Upper lobe of right lung (tissue), 1 donor: ENCODE measurements around the gene VIL1. TPM values are rescaled to one million over a fixed set of nuclear protein-coding genes. Genes with fewer than 3 reads are reported as not detected.

Experiments
- ATAC-seq: fragments of 200-7000 bp; cut with Tn5 transposase; one replicate; pipeline ENCODE4 v1.9.1; 2020; ENCODE audit warnings: mild to moderate bottlenecking, moderate library complexity
- DNase-seq: peaks from one replicate; pipeline ENCODE4 v3.0.0-alpha.2; 2020
- H3K27ac ChIP-seq: fragments of 200-600 bp; one replicate; pipeline ENCODE4 v1.8.0; 2022
- H3K27me3 ChIP-seq: fragments of 200-600 bp; one replicate; pipeline ENCODE4 v1.8.0; 2022; ENCODE audit warnings: mild to moderate bottlenecking
- H3K36me3 ChIP-seq: fragments of 200-600 bp; one replicate; pipeline ENCODE4 v1.8.0; 2022
- H3K4me1 ChIP-seq: fragments of 200-600 bp; one replicate; pipeline ENCODE4 v1.8.0; 2022
- H3K4me3 ChIP-seq: fragments of 200-600 bp; one replicate; pipeline ENCODE4 v1.8.0; 2022; ENCODE audit warnings: mild to moderate bottlenecking
- H3K9me3 ChIP-seq: fragments of 200-600 bp; one replicate; pipeline ENCODE4 v1.8.0; 2022
- intact Hi-C: fragments of 100-400 bp; cut with DNase I; formaldehyde crosslinking; loops from one replicate; pipeline ENCODE4 v1.11.0; 2022
- total RNA-seq: library from RNA; stranded (reverse); fragmentation: NEBNext Ultra II Directional; extraction: Animal tissue kit (Norgen Biotek cat#: 25700); gene quantifications from one replicate; pipeline ENCODE4 v1.2.1, GENCODE V29; 2021
- TF ChIP-seq, protein P1 (sequence below): fragments of 200-600 bp; IDR thresholded peaks from one replicate; pipeline ENCODE4 v1.8.0; 2022; ENCODE audit warnings: antibody characterized with exemption
- donor health status: DM: no; HTN: yes; CAD: no; lungs with severe emphysema.

VIL1 gene
- total RNA-seq, 1 donor from 2014 or later, result not detected

DNA sequence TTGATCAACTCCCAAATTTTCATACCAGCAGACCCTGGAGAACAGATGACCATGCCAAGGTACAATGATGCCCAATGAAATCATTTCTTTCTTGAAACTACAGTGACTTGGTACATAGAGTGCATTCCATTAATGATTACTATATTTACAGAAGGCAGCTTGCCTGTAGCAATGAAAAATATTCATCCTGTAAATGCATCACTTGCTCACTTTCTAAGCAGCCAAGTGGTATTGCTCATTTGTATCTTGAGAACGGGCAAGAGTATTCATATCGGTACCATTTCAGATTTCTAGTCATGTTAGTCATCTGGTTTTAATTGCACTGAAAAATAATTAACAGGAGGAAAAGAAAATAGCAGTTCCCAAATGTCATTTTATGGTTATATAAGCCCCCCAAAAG, 59.6 kb downstream of the VIL1 start:
- Histone ChIP-seq H3K27ac (no peak overlapping the region), H3K36me3 (peaks cover 58% of the 10 kb centered on the region), H3K4me1 (peaks cover 8% of the 10 kb centered on the region), H3K4me3 (no peak overlapping the region), H3K9me3 (no peaks in the 10 kb centered on the region), H3K27me3 (no peaks in the 10 kb centered on the region)
- intact Hi-C loops, result no loop called here
- no peak for DNase-seq
- TF ChIP-seq, protein P1, sequence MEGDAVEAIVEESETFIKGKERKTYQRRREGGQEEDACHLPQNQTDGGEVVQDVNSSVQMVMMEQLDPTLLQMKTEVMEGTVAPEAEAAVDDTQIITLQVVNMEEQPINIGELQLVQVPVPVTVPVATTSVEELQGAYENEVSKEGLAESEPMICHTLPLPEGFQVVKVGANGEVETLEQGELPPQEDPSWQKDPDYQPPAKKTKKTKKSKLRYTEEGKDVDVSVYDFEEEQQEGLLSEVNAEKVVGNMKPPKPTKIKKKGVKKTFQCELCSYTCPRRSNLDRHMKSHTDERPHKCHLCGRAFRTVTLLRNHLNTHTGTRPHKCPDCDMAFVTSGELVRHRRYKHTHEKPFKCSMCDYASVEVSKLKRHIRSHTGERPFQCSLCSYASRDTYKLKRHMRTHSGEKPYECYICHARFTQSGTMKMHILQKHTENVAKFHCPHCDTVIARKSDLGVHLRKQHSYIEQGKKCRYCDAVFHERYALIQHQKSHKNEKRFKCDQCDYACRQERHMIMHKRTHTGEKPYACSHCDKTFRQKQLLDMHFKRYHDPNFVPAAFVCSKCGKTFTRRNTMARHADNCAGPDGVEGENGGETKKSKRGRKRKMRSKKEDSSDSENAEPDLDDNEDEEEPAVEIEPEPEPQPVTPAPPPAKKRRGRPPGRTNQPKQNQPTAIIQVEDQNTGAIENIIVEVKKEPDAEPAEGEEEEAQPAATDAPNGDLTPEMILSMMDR, result no peak
- ATAC-seq, result no peak

DNA sequence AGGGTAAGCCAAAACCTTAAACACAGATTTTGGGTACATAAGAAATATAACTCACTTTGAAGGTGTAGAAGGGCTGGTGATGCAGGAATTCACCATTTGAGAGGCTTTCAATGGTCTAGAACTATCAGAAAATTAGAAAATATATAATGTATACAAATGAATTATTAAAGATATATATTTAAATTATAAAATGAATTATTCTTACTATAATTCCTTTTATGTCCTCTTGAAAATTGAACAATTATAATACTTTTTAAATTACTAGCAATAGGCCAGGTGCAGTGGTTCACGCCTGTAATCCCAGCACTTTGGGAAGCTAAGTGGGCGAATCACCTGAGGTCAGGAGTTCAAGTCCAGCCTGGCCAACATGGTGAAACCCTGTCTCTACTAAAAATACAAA, 60.7 kb downstream of the VIL1 start:
- no peaks in the 10 kb centered on the region for H3K27me3 ChIP-seq
- H3K4me3 ChIP-seq, result no peak overlapping the region
- H3K27ac ChIP-seq, result no peak overlapping the region
- ATAC-seq, result no peak
- TF ChIP-seq, protein P1, result no peak
- H3K9me3 ChIP-seq, result no peaks in the 10 kb centered on the region
- H3K4me1 ChIP-seq, result peaks cover 8% of the 10 kb centered on the region
- DNase-seq, result no peak
- intact Hi-C loops, result no loop called here
- peaks cover 58% of the 10 kb centered on the region for H3K36me3 ChIP-seq

DNA sequence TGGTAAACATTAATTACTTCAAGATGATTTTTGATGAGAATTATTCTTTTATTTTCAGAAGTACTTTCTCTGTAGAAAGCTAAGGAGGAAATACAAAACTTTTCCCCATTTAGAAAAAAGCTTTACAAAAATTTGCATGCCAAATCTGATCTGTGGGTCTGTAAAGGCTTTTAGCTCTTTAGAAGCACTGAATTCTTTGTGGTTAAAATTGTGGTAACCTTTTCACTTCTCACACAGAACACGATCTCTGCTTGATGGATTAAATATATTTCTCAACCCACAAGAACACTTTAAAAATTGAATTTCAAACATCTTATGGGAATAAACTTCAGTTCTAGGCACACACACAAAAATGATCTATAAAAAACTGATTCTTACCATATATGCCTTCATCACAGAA, 63.7 kb downstream of the VIL1 start:
- Histone ChIP-seq H3K9me3 (no peaks in the 10 kb centered on the region), H3K27ac (no peak overlapping the region), H3K27me3 (no peaks in the 10 kb centered on the region), H3K4me3 (no peak overlapping the region), H3K36me3 (peaks cover 66% of the 10 kb centered on the region), H3K4me1 (peaks cover 4% of the 10 kb centered on the region)
- DNase-seq (no peak), ATAC-seq (no peak)
- intact Hi-C loops, result no loop called here
- TF ChIP-seq, protein P1, result no peak

DNA sequence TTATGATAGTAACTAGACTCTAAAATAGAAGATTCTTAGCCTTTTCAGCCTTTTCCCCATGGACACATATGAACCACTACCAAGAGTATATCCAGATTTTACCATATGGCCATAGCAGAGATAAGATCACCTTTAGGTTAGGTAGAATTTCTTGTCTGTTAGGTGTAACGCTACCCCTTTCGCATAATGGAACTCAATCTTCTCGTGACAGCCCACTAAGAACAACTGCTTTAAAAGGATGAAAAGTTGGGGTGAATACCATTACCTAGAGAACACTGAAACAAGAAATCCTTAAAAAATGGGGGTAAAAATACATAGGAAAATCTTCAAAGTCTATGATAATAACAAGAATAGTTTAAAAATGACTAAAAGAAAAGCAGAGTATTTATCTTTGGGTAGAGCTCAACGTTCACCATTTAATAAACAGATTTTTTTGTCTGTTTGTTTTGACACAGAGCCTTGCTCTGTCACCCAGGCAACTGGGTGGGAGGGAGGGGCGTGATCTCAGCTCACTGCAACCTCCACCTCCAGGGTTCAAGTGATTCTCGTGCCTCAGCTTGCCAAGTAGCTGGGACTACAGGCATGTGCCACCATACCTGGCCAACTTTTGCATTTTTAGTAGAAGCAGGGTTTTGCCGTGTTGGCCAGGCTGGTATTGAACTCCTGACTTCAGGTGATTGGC, 67.2 kb downstream of the VIL1 start:
- ATAC-seq (no peak), DNase-seq (no peak)
- H3K27me3 ChIP-seq, result no peaks in the 10 kb centered on the region
- no peaks in the 10 kb centered on the region for H3K9me3 ChIP-seq
- no peak overlapping the region for H3K27ac ChIP-seq
- H3K4me1 ChIP-seq, result peaks cover 4% of the 10 kb centered on the region
- H3K4me3 ChIP-seq, result no peak overlapping the region
- peaks cover 59% of the 10 kb centered on the region for H3K36me3 ChIP-seq
- TF ChIP-seq, protein P1, result no peak
- intact Hi-C loops, result no loop called here

DNA sequence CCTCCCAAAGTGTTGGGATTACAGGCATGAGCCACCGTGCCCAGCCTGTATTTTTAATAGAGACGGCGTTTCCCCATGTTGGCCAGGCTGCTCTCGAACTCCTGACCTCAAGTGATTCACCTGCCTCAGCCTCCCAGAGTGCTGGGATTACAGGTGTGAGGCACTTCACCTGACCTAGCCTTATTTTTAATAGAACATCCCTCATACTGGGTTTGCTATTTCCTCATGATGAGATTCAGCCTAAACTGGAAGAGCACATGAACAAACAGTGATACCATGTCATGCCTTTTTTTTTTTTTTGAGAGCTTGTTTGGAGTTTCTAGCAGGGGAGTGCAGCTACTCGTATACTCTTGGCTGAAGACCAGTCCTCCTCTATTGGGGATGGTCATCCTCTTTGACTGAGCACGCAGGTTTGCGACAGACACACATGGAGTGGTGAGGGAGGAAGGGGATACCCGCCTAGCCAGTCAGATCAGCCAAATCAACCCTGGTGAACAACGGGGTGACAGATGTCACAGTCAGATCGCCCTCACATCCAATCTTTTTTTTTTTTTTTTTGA, 81.7 kb downstream of the VIL1 start:
- intact Hi-C loops, result no loop called here

More for the DNA sequence above, 81.7 kb downstream of the VIL1 start:
- H3K9me3 ChIP-seq, result no peaks in the 10 kb centered on the region
- no peak overlapping the region for H3K4me3 ChIP-seq
- DNase-seq, result no peak
- H3K4me1 ChIP-seq, result peaks cover 11% of the 10 kb centered on the region
- TF ChIP-seq, protein P1, result no peak
- H3K27ac ChIP-seq, result no peak overlapping the region
- peak; percentile 58 for ATAC-seq
- no peaks in the 10 kb centered on the region for H3K27me3 ChIP-seq
- peaks cover 22% of the 10 kb centered on the region for H3K36me3 ChIP-seq
